Gastroesophageal sphincter (tissue), 3 donors: ENCODE results near the gene RNU5D-1.

Experiments
- CTCF ChIP-seq, 4 experiments: fragments of 200-600 bp in 2 of 4; fragments of 450-650 bp in 2 of 4; sonication (generic) in 1 of 4; IDR thresholded peaks; one replicate each; pipeline ENCODE4 v1.5.1; 2017 to 2019; ENCODE audit warnings: antibody characterized with exemption in 4 of 4, mild to moderate bottlenecking in 2 of 4, moderate library complexity in 2 of 4
- EP300 ChIP-seq: sonication (generic); formaldehyde crosslinking; IDR thresholded peaks from one replicate; pipeline ENCODE4 v1.6.1; 2017; ENCODE audit warnings: antibody characterized with exemption, mild to moderate bottlenecking
- POLR2AphosphoS5 ChIP-seq: sonication (generic); formaldehyde crosslinking; IDR thresholded peaks from one replicate; pipeline ENCODE4 v1.6.1; 2017; ENCODE audit warnings: antibody characterized with exemption

- TF ChIP-seq EP300 (no peak), CTCF (IDR thresholded peaks at IDR 0.05) (no peak), POLR2AphosphoS5 (no peak)
Measured at GRCh38 chr1:44713321-44713781, 17.6 kb downstream of the RNU5D-1 start.
